ENCODE results near the gene PPP1R3C.

DNA sequence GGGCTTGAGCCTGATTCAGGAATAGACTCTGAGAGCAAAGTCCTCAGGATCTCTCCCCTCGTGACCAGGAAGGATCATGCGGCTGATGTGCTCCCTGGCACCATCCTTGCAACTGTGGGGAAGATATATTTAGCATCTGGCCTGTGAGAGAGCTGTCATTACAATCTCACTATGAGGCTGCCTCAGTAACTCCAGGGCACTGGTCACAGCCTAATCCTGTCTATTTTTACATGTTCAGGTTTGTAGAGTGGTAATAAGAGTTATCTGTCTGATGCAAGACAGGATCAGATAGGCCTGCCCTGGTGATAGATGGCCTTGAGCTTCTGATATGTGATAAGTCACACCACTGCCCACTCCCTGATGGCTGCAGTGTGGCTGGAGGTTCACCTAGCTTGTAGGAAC is 50.7 kb downstream of the PPP1R3C start:
- TF ChIP-seq, protein P1, sequence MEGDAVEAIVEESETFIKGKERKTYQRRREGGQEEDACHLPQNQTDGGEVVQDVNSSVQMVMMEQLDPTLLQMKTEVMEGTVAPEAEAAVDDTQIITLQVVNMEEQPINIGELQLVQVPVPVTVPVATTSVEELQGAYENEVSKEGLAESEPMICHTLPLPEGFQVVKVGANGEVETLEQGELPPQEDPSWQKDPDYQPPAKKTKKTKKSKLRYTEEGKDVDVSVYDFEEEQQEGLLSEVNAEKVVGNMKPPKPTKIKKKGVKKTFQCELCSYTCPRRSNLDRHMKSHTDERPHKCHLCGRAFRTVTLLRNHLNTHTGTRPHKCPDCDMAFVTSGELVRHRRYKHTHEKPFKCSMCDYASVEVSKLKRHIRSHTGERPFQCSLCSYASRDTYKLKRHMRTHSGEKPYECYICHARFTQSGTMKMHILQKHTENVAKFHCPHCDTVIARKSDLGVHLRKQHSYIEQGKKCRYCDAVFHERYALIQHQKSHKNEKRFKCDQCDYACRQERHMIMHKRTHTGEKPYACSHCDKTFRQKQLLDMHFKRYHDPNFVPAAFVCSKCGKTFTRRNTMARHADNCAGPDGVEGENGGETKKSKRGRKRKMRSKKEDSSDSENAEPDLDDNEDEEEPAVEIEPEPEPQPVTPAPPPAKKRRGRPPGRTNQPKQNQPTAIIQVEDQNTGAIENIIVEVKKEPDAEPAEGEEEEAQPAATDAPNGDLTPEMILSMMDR (IDR thresholded peaks at IDR 0.05), result no peak
- TF ChIP-seq EZH2 (IDR thresholded peaks at IDR 0.05), result no peak
- no peak for TF ChIP-seq EZH2phosphoT487 (IDR thresholded peaks at IDR 0.05)
